ENCODE measurements around the gene RAD51D.
"Not testable (repeated sequence)": the region's sequence is repeated elsewhere in the genome, so short reads cannot be mapped to it uniquely, and the experiment has no call there.

DNA sequence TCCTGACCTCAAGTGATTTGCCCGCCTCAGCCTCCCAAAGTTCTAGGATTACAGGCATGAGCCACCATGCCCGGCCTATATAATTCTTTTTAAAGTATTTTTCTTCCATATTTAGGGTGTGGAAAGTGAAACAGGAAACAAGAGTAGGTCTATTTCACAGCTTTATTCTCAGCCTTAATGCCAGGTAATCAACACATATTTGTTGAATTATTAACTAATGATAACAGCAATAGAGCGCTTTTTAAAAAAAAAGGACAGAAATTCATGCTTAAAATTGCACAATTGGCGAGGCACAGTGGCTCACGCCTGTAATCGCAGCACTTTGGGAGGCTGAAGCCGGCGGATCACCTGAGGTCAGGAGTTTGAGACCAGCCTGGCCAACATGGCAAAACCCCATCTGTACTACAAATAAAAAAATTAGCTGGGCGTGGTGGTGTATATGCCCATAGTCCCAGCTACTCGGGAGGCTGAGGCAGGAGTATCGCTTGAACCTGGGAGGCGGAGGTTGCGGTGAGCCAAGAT lies 74.1 kb downstream of the RAD51D start:
- not testable (repeated sequence) for TF ChIP-seq POLR2A (IDR thresholded peaks at IDR 0.05; ENCODE audit: low read depth); CTCF (IDR thresholded peaks at IDR 0.05); POLR2AphosphoS5 (IDR thresholded peaks at IDR 0.05); EP300 (IDR thresholded peaks at IDR 0.05)
